LNCAP (cell line): Measurements from ENCODE around the gene PVALB.

Experiments
- CTCF ChIP-seq: fragments of 450-650 bp; IDR thresholded peaks from 2 replicates; pipeline ENCODE4 v1.5.1; 2017; ENCODE audit warnings: mild to moderate bottlenecking

The PVALB gene

GRCh38 chr22:36855478-36855877, 38.6 kb upstream of the PVALB start:
- TF ChIP-seq CTCF: no peak

DNA sequence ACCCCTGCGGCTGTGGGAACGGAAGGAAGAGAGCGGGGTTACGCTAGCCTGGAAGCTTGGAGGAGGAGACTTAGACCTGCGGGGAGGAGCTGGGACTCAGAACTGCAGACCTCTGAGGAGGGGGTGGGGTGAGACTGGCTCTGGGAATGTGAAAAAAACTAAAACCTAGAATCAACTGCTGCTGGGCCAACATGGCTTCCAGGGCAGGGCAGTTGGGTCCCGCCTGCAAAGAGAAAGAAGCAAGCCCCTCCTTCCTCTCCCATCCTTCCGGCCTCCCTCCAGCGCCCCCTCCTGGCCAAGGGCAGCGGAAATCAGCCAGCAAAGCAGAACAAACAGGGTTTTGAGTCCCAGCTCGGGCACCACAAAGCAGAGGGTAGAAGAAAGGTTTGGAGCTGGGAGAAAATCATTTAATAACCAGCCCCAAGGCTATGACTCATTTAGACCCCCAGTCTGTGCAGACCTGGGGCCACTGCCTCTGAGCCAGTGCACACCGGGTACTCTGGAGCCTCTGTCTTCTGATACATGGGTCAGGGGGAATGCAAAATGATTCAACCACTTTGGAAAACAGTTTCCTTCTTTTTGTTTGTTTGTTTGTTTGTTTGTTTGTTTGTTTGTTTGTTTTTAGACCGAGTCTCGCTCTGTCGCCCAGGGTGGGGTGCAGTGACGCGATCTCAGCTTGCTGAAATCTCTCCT, 36.7 kb upstream of the PVALB start:
- TF ChIP-seq CTCF: peak; percentile 69

- no peak for TF ChIP-seq CTCF
Measured at GRCh38 chr22:36852056-36852973, 35.5 kb upstream of the PVALB start.

DNA sequence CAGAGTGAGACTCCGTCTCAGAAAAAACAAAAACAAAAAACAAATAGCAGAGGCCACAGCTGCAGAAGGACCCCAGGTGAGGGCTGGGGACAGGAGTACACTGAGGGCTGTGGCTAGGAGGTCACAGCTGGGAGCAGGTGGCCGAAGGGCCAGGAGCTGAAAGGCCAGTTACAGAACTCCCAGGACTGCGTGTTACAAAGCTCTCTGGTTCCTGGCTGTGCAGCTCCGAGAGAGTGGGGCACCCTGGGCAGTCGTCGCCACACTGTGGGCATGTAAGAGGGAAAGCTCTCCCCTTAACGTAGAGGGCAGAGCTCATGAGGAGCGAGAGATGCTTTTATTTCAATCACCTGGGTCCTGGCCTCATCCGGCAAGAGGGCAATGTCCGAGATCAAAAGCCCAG, 33.8 kb upstream of the PVALB start:
- no peak for TF ChIP-seq CTCF

- TF ChIP-seq CTCF: no peak
Measured at GRCh38 chr22:36850056-36850455, 33.2 kb upstream of the PVALB start.

- TF ChIP-seq CTCF: no peak
Measured at GRCh38 chr22:36846949-36847348, 30.1 kb upstream of the PVALB start.

DNA sequence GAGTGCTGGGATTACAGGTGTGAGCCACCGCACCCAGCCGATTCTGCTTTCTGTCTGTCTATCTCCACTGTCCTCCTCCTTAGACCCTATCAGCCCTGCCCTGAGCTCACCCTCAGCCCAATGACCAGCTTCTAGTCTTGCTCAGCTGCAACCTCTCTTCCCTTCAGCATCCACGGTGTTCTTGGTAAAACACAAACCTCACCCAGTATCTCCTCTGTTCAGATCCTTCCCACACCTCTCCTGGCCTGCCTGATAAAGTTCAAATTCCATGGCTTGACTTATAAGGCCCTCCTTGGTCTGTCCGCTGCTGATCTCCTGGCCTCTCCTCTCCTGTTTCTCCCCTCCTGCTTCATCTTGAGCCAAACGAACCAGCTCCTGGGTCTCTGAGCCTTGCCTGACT, 29.4 kb upstream of the PVALB start:
- no peak for TF ChIP-seq CTCF
